HepG2 (cell line): Measurements from ENCODE around the gene FDPS.
A peak's percentile ranks its signal among the peaks of the same experiment; 100 is the strongest.

Experiments
- ARNTL ChIP-seq: sonication (generic); formaldehyde crosslinking; IDR thresholded peaks from 2 replicates; pipeline ENCODE4 v1.4.0; 2020; ENCODE audit warnings: mild to moderate bottlenecking, missing genetic modification reagents
- CCAR2 ChIP-seq: fragments of 200-400 bp; formaldehyde crosslinking; optimal IDR thresholded peaks from 2 replicates; pipeline ENCODE3; 2018; ENCODE audit warnings: low read depth, mild to moderate bottlenecking, low read length, moderate library complexity
- GFI1 ChIP-seq: sonication (generic); formaldehyde crosslinking; IDR thresholded peaks from 2 replicates; pipeline ENCODE4 v1.5.0; 2020; ENCODE audit warnings: missing genetic modification reagents, mild to moderate bottlenecking, borderline replicate concordance
- HCFC1 ChIP-seq: fragments of 150-350 bp; IDR thresholded peaks from 2 replicates; pipeline ENCODE4 v1.6.1; 2014; ENCODE audit warnings: low read depth, low read length
- JUNB ChIP-seq: sonication (generic); formaldehyde crosslinking; IDR thresholded peaks from 2 replicates; pipeline ENCODE4 v1.8.0; 2022; ENCODE audit warnings: missing genetic modification reagents, mild to moderate bottlenecking, borderline replicate concordance
- JUND ChIP-seq: sonication (generic); formaldehyde crosslinking; IDR thresholded peaks from 2 replicates; pipeline ENCODE4 v1.8.0; 2022; ENCODE audit warnings: mild to moderate bottlenecking, missing genetic modification reagents
- POLR2A ChIP-seq, 2 experiments: IDR thresholded peaks; 2 replicates each; pipeline ENCODE4 v1.6.1; 2011; ENCODE audit warnings: low read depth in 2 of 2, low read length in 2 of 2, mild to moderate bottlenecking in 1 of 2, moderate library complexity in 1 of 2; ENCODE audit not compliant: insufficient read depth in 1 of 2
- TCF7L2 ChIP-seq: IDR thresholded peaks from 2 replicates; pipeline ENCODE4 v1.6.1; 2011; ENCODE audit warnings: mild to moderate bottlenecking, low read depth, low read length, moderate library complexity
- TF ChIP-seq, protein P1 (sequence below): sonication (generic); formaldehyde crosslinking; IDR thresholded peaks from 2 replicates; pipeline ENCODE4 v1.4.0; 2020; ENCODE audit warnings: missing genetic modification reagents
- TF ChIP-seq, protein P2 (sequence below): sonication (generic); formaldehyde crosslinking; IDR thresholded peaks from 2 replicates; pipeline ENCODE4 v1.5.0; 2020; ENCODE audit warnings: mild to moderate bottlenecking, low read depth, missing genetic modification reagents, borderline replicate concordance
- TF ChIP-seq, protein P3 (sequence below): sonication (generic); formaldehyde crosslinking; IDR thresholded peaks from 2 replicates; pipeline ENCODE4 v1.4.0; 2020; ENCODE audit warnings: missing genetic modification reagents
- TF ChIP-seq, protein P4 (sequence below): sonication (generic); formaldehyde crosslinking; IDR thresholded peaks from 2 replicates; pipeline ENCODE4 v1.5.0; 2020; ENCODE audit warnings: mild to moderate bottlenecking, missing genetic modification reagents, moderate library complexity

DNA sequence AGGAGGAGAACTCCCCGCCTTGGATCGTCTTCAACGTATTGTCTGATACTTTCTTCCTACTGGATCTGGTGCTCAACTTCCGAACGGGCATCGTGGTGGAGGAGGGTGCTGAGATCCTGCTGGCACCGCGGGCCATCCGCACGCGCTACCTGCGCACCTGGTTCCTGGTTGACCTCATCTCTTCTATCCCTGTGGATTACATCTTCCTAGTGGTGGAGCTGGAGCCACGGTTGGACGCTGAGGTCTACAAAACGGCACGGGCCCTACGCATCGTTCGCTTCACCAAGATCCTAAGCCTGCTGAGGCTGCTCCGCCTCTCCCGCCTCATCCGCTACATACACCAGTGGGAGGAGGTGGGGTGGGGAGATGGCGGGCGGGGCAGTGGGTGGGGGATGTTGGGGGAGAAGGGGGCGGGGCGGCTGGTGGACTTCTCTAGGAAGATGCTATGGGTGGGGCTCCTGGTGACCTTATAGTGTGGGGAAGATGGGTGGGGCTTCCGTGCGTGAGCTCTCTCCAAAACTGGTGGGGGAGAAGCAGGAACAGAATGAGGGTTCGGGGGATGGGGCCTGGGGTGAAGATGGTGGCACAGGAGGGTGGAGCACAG, 26.1 kb upstream of the FDPS start:
- no peak for TF ChIP-seq CCAR2
- TF ChIP-seq, protein P1, sequence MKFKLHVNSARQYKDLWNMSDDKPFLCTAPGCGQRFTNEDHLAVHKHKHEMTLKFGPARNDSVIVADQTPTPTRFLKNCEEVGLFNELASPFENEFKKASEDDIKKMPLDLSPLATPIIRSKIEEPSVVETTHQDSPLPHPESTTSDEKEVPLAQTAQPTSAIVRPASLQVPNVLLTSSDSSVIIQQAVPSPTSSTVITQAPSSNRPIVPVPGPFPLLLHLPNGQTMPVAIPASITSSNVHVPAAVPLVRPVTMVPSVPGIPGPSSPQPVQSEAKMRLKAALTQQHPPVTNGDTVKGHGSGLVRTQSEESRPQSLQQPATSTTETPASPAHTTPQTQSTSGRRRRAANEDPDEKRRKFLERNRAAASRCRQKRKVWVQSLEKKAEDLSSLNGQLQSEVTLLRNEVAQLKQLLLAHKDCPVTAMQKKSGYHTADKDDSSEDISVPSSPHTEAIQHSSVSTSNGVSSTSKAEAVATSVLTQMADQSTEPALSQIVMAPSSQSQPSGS: no peak
- TF ChIP-seq POLR2A (IDR thresholded peaks at IDR 0.05; ENCODE audit: insufficient read depth in 1 of 2, low read depth in 2 of 2, low read length in 2 of 2): no peak
- TF ChIP-seq, protein P2, sequence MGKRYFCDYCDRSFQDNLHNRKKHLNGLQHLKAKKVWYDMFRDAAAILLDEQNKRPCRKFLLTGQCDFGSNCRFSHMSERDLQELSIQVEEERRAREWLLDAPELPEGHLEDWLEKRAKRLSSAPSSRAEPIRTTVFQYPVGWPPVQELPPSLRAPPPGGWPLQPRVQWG (CRISPR knock-in tag): no peak
- no peak for TF ChIP-seq JUNB (CRISPR knock-in tag)
- TF ChIP-seq, protein P3, sequence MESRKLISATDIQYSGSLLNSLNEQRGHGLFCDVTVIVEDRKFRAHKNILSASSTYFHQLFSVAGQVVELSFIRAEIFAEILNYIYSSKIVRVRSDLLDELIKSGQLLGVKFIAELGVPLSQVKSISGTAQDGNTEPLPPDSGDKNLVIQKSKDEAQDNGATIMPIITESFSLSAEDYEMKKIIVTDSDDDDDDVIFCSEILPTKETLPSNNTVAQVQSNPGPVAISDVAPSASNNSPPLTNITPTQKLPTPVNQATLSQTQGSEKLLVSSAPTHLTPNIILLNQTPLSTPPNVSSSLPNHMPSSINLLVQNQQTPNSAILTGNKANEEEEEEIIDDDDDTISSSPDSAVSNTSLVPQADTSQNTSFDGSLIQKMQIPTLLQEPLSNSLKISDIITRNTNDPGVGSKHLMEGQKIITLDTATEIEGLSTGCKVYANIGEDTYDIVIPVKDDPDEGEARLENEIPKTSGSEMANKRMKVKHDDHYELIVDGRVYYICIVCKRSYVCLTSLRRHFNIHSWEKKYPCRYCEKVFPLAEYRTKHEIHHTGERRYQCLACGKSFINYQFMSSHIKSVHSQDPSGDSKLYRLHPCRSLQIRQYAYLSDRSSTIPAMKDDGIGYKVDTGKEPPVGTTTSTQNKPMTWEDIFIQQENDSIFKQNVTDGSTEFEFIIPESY: peak; percentile 27; the same call in 1 of the 2 replicates
- no peak for TF ChIP-seq ARNTL (CRISPR knock-in tag)
- no peak for TF ChIP-seq JUND (CRISPR knock-in tag)
- no peak for TF ChIP-seq TCF7L2
- no peak for TF ChIP-seq GFI1
- TF ChIP-seq HCFC1: no peak
- TF ChIP-seq, protein P4, sequence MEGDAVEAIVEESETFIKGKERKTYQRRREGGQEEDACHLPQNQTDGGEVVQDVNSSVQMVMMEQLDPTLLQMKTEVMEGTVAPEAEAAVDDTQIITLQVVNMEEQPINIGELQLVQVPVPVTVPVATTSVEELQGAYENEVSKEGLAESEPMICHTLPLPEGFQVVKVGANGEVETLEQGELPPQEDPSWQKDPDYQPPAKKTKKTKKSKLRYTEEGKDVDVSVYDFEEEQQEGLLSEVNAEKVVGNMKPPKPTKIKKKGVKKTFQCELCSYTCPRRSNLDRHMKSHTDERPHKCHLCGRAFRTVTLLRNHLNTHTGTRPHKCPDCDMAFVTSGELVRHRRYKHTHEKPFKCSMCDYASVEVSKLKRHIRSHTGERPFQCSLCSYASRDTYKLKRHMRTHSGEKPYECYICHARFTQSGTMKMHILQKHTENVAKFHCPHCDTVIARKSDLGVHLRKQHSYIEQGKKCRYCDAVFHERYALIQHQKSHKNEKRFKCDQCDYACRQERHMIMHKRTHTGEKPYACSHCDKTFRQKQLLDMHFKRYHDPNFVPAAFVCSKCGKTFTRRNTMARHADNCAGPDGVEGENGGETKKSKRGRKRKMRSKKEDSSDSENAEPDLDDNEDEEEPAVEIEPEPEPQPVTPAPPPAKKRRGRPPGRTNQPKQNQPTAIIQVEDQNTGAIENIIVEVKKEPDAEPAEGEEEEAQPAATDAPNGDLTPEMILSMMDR (CRISPR knock-in tag): no peak
